ENCODE results near the gene ACER3.
"Not testable (repeated sequence)": the region's sequence is repeated elsewhere in the genome, so short reads cannot be mapped to it uniquely, and the experiment has no call there.

ACER3 gene

DNA sequence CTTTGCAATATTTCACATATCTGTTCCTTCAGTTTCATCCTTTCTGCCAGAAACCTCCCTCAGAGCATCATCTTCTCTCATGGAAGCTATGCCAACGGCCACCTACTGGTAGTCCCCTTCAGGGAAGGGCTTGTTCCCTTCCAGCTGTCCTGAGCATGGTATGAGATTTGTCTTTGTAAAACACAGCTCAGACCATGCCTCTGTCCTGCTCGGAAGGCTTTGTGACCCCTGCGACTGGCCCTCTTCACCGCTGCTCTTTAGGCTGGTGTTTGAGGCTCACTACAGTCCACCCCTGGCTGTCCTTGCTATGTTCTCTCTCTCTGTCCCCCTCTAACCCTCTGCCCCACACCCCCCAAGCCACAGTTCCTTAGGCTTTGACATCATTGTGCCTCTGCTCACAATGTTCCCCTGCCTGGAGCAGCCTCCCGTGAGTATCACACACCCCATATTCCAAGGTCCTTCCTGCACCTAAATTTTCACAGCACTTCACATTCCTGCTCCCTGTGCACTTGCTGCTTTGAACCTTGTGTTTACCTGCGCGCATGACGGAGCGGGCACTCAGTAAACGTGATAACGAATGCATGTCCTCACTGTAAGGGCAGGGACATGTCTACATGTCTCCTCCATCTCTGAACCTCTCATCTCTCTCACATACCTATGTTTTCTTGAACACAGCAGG is 24.0 kb upstream of the ACER3 start:
- DNase-seq (ENCODE audit: low spot score) = no peak

GRCh38 chr11:76837696-76838677 is 22.7 kb upstream of the ACER3 start:
- no peak for DNase-seq (ENCODE audit: low spot score)

DNA sequence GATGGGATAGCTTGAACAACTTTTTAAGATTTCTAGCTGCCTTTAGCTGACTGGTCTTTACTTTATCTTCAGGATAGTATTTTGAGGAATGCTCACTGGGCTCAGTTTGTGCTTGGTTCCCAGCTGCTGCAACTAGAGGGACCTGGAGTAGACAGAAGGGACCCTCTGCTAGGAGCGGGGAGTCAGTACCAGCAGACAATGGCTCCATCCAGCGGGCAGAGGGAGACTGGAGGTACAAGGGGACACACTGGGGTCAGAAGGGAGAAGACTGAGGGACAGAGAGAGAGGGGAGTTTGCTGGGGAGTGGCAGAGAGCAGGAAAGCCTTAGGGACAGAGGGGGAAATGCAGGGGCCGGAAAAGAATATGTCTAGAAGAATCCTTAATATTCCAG is 22.0 kb upstream of the ACER3 start:
- DNase-seq (ENCODE audit: low spot score) = peak; percentile 44

DNA sequence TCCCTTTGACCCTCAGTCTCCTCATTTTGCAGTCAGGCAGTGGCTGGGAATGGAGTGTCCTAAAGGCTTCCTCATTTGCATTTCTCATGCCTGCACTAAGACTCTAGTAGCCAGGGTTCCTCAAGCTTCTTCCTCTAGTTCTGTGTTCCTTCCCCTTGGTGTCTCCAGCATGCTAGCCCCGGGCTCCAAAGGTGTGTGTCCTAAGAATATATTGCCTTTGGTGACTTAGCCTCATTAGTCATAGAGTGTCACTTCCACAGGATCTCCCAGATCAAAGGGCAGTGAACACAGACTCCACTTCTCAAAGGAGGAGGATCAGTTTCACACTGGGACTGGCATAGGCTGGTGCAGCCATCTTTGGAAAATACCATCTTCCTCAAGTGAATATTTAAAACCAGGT is 21.4 kb upstream of the ACER3 start:
- no peak for DNase-seq (ENCODE audit: low spot score)

- DNase-seq (ENCODE audit: low spot score) = no peak
Measured at GRCh38 chr11:76841923-76842452, 18.7 kb upstream of the ACER3 start.

DNA sequence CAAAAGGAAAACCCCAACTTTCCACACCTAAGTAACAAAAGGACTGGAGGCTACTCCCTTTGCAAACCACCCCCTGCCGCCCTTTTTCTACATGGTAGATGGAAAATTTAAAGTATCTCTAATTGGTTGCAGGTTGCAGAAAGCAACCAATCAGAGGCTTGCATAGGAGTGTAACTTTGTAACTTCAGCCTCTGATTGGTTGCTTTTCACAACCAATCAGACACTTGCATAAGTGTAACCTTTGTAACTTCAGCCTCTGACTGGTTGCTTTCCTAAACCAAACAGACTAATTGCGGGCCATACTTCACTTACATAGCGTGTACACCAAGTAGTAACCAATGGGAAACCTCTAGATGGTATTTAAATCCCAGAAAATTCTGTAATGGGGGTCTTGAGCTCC is 16.8 kb upstream of the ACER3 start:
- no peak for DNase-seq (ENCODE audit: low spot score)

GRCh38 chr11:76844511-76844910 is 16.2 kb upstream of the ACER3 start:
- no peak for DNase-seq (ENCODE audit: low spot score)

DNA sequence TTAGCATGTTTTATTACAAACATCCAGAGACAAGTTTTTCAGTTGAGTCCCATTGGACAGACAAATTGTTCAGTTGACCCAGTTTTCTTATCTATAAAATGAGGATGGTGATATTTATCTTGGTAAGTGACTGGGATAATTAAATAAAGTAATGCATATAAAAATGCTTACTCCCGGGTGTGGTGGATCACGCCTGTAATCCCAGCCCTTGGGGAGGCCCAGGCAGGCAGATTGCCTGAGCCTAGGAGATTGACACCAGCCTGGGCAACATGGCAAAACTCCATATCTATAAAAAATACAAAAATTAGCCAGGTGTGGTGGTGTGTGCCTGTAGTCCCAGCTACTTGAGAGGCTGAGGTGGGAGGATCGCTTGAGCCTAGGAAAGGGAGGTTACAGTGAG is 15.6 kb upstream of the ACER3 start:
- DNase-seq (ENCODE audit: low spot score) = no peak

GRCh38 chr11:76846441-76846840 is 14.3 kb upstream of the ACER3 start:
- DNase-seq (ENCODE audit: low spot score) = no peak

- no peak for DNase-seq (ENCODE audit: low spot score)
Measured at GRCh38 chr11:76849376-76849775, 11.3 kb upstream of the ACER3 start.

DNA sequence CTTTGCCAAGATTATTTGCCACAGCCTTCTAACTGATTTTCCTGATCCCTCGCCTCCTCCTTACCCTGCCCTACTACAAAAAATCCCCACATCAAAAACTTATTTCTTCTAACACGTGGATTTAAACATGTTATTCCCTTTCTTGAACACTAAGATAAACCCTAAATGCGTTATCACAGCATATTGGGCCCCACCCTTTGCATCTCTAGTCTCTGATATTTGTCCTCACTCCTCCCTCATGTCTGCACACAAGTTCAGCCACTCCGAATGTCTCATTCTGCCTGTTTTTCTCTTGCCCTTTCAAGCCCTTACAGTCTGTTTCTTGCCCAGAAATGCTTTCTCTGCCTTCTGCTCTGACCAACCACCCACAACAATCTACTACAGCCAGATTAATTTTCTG is 10.6 kb upstream of the ACER3 start:
- no peak for DNase-seq (ENCODE audit: low spot score)

- peak; percentile 55 for DNase-seq (ENCODE audit: low spot score)
Measured at GRCh38 chr11:76850815-76851214, 9.9 kb upstream of the ACER3 start.

GRCh38 chr11:76854709-76855108 is 6.0 kb upstream of the ACER3 start:
- DNase-seq (ENCODE audit: low spot score) = no peak

GRCh38 chr11:76855670-76856069 is 5.0 kb upstream of the ACER3 start:
- not testable (repeated sequence) for DNase-seq (ENCODE audit: low spot score)

DNA sequence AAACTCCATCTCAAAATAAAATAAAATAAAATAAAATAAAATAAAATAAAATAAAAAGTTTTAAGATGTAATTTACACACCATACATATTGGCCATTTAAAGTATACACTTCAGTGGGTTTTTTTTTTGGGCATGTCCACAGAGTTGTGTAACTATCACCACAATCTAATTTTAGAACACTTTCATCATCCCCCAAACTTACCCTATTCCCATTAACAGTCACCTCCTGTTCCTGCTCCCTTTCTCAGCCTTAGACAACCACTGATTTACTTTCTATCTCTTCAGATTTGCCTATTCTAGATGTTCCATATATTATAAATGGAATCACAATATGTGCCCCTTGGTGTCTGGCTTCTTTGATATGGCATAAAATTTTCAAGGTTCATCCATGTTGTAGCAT is 4.6 kb upstream of the ACER3 start:
- no peak for DNase-seq (ENCODE audit: low spot score)

GRCh38 chr11:76856571-76856970 is 4.1 kb upstream of the ACER3 start:
- no peak for DNase-seq (ENCODE audit: low spot score)

- DNase-seq (ENCODE audit: low spot score) = no peak
Measured at GRCh38 chr11:76857781-76858410, 2.8 kb upstream of the ACER3 start.

DNA sequence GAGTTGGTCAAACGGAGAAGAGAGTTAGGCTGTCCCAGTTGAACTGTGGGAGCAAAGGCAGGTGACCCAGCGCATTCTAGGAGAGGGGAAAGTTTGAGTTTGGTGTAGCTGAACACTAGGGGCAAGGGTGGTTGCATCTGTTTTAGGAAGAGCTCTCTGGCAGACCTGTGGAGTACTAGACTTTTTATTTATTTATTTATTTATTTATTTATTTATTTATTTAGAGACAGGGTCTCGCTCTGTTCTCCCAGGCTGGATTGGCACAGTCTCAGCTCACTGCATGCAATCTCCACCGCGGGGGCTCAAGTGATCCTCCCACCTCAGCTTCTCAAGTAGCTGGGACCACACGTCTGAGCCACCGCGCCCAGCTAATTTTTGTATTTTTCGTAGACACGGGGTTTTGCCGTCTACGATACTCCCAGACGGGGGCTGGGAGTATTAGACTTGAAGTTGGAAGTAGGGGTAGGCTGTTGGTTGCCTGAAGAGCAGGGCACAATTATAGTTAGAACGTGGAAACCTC is 950 bp upstream of the ACER3 start:
- no peak for DNase-seq (ENCODE audit: low spot score)

DNA sequence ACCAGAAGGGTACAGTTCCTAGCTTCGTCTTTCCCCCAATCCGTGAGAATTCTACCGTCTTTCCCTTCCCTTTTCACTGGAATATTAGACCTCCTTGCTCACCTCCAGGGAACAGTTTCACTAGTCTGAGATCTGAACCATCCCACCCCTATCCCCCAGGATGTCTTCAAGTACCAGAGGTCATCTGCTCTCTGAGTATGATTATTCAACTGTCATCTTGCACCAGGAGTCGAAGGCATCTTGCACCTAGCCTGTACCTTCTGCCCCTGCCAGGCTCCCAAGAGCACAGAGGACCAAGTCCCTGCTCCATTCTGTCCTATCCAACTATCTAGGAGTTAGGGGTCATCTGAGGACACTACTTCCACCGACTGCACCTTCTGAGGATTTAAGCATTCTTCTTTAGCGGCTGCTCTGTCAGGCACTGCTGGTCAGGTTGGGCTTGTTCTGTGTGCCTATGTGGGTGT is 804 bp downstream of the ACER3 start:
- peak; percentile 28 for DNase-seq (ENCODE audit: low spot score)

DNA sequence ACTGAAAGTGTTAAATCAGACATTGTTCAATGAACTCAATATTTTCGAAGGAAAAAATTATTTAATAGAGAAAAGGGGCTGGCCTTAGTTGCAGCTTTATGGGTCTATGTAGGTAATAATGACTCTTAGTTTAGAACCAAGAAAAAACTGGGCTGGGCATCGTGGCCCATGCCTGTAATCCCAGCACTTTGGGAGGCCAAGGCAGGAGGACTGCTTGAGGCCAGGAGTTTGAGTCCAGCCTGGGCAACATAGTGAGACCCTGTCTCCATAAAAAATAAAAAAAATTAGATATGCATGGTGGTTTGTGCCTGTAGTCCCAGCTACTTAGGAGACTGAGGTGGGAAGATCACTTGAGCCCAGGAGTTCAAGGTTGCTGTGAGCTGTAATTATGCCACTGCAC is 2.1 kb downstream of the ACER3 start:
- DNase-seq (ENCODE audit: low spot score) = not testable (repeated sequence)

DNA sequence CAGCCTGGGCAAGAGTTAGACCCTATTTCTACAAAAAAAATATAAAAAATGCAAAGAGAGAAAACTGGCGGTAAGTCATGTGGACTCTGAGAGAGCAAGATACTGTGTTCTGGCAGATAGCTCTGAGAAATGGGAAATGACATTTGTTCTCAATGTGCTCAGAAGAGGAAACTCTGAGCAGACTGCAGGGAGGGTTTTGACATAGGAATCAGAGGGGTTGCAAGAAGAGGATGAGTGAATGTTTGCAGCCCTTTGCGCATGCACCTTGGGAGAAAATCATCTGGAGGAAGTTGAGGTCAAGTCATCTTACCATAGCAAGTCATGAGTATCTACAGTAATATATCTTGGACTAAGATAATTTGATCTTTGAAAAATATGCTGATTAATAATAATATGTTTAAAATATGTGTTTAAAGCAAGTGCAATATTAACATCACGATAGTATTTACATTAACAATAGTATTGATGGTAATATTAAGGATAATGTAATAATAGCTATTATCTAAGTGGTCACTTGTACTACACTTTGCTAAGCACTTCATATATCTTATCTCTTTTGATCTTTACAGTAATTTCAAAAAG is 2.6 kb downstream of the ACER3 start:
- no peak for DNase-seq (ENCODE audit: low spot score)
